ENCODE data around the gene CSNK1A1. TPM values are rescaled to one million over a fixed set of nuclear protein-coding genes. Genes with fewer than 3 reads are reported as not detected.

Gene CSNK1A1
- total RNA-seq, 4 donors from 2014 or later, result 283 to 347 (median 336) TPM

DNA sequence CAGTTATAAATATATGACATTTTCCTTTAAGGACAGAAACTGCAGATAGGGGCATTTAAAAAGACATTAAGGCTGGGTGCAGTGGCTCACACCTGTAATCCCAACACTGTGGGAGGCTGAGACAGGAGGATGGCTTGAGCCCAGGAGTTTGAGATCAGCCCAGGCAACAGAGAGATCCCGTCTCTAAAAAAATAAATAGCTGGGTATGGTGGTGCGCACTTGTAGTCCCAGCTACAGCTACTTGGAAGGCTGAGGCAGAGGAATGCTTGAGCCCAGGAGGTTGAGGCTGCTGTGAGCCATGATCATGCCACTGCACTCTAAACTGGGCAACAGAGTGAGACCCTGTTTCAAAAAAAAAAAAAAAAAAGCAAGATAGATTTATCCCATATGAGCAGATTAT is 63.6 kb downstream of the CSNK1A1 start:
- intact Hi-C loops (cut with DNase I), result loop anchor here (5.0 kb wide), 1 partner anchor 35 kb away; no protein-coding TSS in a partner anchor
- Histone ChIP-seq H3K27ac (replicated peaks in 1 of 4) (peak overlapping the region; percentile 86 to 93 (median 90)), H3K36me3 (no peaks in the 10 kb centered on the region), H3K4me1 (peaks cover 56 to 98% (median 86%) of the 10 kb centered on the region in 4 donors), H3K27me3 (no peaks in the 10 kb centered on the region), H3K4me3 (no peak overlapping the region), H3K9me3 (no peaks in the 10 kb centered on the region)
- no peak for DNase-seq (ENCODE audit: extremely low spot score)
- WGBS, result 35% methylated on average over 2 of the region's 2 CpGs
- TF ChIP-seq EP300 (IDR thresholded peaks at IDR 0.05) (no peak), POLR2AphosphoS5 (IDR thresholded peaks at IDR 0.05) (no peak), POLR2A (IDR thresholded peaks at IDR 0.05; ENCODE audit: low read depth) (no peak)
- TF ChIP-seq, protein P1, sequence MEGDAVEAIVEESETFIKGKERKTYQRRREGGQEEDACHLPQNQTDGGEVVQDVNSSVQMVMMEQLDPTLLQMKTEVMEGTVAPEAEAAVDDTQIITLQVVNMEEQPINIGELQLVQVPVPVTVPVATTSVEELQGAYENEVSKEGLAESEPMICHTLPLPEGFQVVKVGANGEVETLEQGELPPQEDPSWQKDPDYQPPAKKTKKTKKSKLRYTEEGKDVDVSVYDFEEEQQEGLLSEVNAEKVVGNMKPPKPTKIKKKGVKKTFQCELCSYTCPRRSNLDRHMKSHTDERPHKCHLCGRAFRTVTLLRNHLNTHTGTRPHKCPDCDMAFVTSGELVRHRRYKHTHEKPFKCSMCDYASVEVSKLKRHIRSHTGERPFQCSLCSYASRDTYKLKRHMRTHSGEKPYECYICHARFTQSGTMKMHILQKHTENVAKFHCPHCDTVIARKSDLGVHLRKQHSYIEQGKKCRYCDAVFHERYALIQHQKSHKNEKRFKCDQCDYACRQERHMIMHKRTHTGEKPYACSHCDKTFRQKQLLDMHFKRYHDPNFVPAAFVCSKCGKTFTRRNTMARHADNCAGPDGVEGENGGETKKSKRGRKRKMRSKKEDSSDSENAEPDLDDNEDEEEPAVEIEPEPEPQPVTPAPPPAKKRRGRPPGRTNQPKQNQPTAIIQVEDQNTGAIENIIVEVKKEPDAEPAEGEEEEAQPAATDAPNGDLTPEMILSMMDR (IDR thresholded peaks at IDR 0.05), result no peak

DNA sequence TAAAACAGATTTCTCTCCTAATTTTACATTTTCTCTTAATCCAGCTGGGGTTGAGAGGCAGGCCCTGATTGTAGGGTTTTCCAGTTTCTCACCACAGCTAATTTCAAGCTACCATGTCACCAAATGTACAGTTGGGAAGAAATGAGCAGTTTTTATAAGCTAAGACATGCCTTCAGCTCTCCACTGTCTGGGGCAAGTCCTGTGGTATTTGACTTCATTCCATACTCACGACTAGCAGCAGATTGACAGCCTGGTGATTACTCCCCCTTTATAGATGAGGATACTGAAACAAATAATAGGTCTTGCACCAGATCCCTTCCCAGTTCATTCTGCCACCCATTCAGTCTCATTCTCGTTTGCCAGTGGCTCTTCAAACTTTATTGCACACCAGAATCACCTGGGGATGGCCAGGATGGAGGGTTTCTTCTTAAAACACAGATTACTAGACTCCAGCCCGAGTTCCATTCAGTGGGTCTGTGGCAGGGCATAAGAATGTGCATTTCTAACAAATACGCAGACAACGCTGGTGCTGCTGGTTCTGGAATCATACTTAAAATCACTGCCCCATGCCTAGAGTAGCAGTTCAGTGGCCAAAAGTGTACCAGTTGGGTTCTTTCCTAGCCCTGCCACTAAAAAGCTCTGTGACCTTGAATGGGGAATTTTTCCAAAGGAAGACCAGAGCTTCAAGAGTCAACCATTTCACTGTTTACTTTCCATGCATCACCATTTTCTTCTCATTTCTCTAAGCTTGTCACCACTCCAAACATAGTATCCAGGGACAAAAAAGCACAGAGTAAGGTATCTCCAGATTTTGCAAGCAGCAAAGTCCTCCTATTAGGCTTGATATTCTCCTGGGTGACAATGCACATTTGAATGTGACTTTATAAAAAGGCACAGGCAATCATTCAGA is 64.3 kb downstream of the CSNK1A1 start:
- no peak for DNase-seq (ENCODE audit: extremely low spot score)
- peak overlapping the region; percentile 86 to 93 (median 90) for H3K27ac ChIP-seq (replicated peaks in 1 of 4)
- no peak for TF ChIP-seq POLR2A (IDR thresholded peaks at IDR 0.05; ENCODE audit: low read depth)
- H3K9me3 ChIP-seq, result no peaks in the 10 kb centered on the region
- WGBS, result 54% methylated on average over 5 of the region's 5 CpGs
- H3K4me3 ChIP-seq, result no peak overlapping the region
- intact Hi-C loops (cut with DNase I), result loop anchor here (5.0 kb wide), 1 partner anchor 35 kb away; no protein-coding TSS in a partner anchor
- peaks cover 56 to 99% (median 92%) of the 10 kb centered on the region in 4 donors for H3K4me1 ChIP-seq
- no peaks in the 10 kb centered on the region for H3K36me3 ChIP-seq
- no peaks in the 10 kb centered on the region for H3K27me3 ChIP-seq

DNA sequence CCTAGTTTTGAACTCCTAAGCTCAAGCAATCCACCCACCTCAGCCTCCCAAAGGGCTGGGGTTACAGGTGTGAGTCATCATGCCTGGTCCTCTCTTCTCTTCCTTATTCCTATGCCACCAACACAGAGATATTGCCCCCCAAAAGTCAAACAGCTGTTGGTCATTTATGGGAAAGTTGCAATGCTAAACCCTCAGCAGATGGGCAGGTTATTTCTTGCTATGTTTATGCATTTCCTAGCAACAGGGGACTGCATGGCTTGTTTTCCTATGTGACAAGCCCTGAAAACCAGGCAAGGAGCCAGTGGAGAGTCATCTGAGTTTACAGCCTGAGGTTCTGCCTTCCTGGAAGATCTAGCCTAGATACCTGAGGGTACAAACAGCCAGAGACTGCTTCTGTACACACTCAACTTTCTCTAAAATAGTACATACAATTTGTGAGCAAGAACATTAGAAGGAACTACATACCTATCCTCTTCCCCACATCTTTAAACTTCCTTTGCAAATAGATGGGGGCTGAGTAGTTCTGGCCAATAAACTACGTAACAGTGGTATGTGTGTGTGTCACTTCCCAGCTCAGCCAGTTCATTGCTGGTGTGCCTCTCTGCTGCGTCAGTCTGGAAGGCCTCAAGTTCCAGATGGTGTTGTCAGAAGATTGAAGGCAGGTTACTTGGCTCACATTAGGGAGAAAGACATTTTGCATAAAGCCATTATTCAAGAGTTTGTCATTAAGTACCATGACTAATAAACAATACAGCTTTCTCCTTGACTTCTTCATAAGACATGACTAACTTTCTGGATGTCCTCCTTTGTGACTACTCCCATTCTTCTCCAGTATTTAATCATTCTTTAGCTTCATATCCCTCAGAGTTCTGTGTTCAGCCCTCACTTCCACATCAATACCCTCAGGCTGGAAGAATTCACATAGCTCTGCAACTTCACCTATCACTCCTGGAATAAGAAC is 65.3 kb downstream of the CSNK1A1 start:
- WGBS, result 17% methylated on average over 2 of the region's 2 CpGs
- H3K27me3 ChIP-seq, result no peaks in the 10 kb centered on the region

DNA sequence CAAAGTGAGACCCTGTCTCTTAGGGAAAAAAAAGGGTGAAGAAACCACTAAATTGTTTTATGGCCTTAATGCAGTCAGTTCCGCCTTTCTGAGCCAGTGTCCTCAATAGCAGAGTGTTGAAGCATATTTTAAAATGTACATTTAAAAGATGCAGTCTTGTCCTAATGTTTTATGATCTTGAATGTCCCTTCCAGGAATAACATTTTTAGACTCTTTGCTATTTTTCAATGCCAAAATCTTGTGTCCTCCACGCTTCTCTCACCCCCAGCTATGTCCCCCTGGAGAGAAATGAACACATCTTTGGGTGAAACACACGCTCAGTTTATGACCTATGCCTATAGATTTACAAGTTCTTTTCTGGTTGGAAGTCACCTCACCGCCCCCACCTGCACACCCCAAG is 69.8 kb downstream of the CSNK1A1 start:
- intact Hi-C loops (cut with DNase I), result no loop called here
- H3K27ac ChIP-seq (replicated peaks in 1 of 4), result peak overlapping the region; percentile 86 to 93 (median 90)
- no peak for DNase-seq (ENCODE audit: extremely low spot score)
- H3K36me3 ChIP-seq, result no peaks in the 10 kb centered on the region
- peaks cover 15 to 57% (median 53%) of the 10 kb centered on the region in 4 donors for H3K4me1 ChIP-seq
- TF ChIP-seq POLR2AphosphoS5 (IDR thresholded peaks at IDR 0.05) (no peak), POLR2A (IDR thresholded peaks at IDR 0.05; ENCODE audit: low read depth) (no peak), EP300 (IDR thresholded peaks at IDR 0.05) (no peak)
- TF ChIP-seq, protein P1 (IDR thresholded peaks at IDR 0.05), result no peak
- H3K4me3 ChIP-seq, result no peak overlapping the region
- no peaks in the 10 kb centered on the region for H3K27me3 ChIP-seq
- 76% methylated on average over 4 of the region's 4 CpGs for WGBS
- no peaks in the 10 kb centered on the region for H3K9me3 ChIP-seq

More for the DNA sequence above, 65.3 kb downstream of the CSNK1A1 start:
- H3K36me3 ChIP-seq, result no peaks in the 10 kb centered on the region
- no peak overlapping the region for H3K4me3 ChIP-seq
- intact Hi-C loops (cut with DNase I), result loop anchor here (5.0 kb wide), 1 partner anchor 34 kb away; no protein-coding TSS in a partner anchor
- H3K9me3 ChIP-seq, result no peaks in the 10 kb centered on the region
- peak; percentile 98 for DNase-seq (ENCODE audit: extremely low spot score)
- H3K4me1 ChIP-seq, result peaks cover 56 to 100% (median 96%) of the 10 kb centered on the region in 4 donors
- peak overlapping the region; percentile 86 to 93 (median 90) for H3K27ac ChIP-seq (replicated peaks in 1 of 4)
- TF ChIP-seq, protein P1 (IDR thresholded peaks at IDR 0.05), result peak in 1 of 3 experiments; percentile 9
- TF ChIP-seq POLR2A (IDR thresholded peaks at IDR 0.05; ENCODE audit: low read depth) (no peak), POLR2AphosphoS5 (IDR thresholded peaks at IDR 0.05) (peak in 1 of 2 donors; percentile 91), EP300 (IDR thresholded peaks at IDR 0.05) (peak; percentile 98)

All from esophagus muscularis mucosa (tissue), 4 donors.